RWPE2 (cell line): ENCODE measurements around the gene NGB.

Experiments used
- ATAC-seq: fragments of 200-7000 bp; cut with Tn5 transposase; 3 replicates; pipeline ENCODE4 v1.9.1; 2021; ENCODE audit warnings: low read depth
- DNase-seq: peaks from one replicate; pipeline ENCODE4 v3.0.0-alpha.2; 2020; ENCODE audit warnings: low spot score
- H3K27ac ChIP-seq: fragments of 450-650 bp; 2 replicates; pipeline ENCODE4 v1.5.1; 2017; ENCODE audit warnings: mild to moderate bottlenecking; ENCODE audit not compliant: poor library complexity, severe bottlenecking
- H3K27me3 ChIP-seq: fragments of 250-450 bp; sonication (Bioruptor Pico); 2 replicates; pipeline ENCODE4 v1.5.1; 2021; ENCODE audit warnings: mild to moderate bottlenecking, moderate library complexity; ENCODE audit not compliant: insufficient read depth, poor library complexity, severe bottlenecking
- H3K36me3 ChIP-seq: fragments of 250-450 bp; sonication (Bioruptor Pico); 2 replicates; pipeline ENCODE4 v1.5.1; 2020; ENCODE audit warnings: low read depth, mild to moderate bottlenecking, moderate library complexity
- H3K4me1 ChIP-seq: fragments of 250-450 bp; sonication (Bioruptor Pico); 2 replicates; pipeline ENCODE4 v1.5.1; 2021; ENCODE audit warnings: mild to moderate bottlenecking, moderate library complexity; ENCODE audit not compliant: insufficient read depth, poor library complexity, severe bottlenecking
- H3K4me3 ChIP-seq: fragments of 250-450 bp; sonication (Bioruptor Pico); 2 replicates; pipeline ENCODE4 v1.5.1; 2021; ENCODE audit warnings: mild to moderate bottlenecking, moderate library complexity; ENCODE audit not compliant: severe bottlenecking
- H3K9me3 ChIP-seq: fragments of 250-450 bp; sonication (Bioruptor Pico); 2 replicates; pipeline ENCODE4 v1.5.1; 2021; ENCODE audit warnings: mild to moderate bottlenecking, moderate library complexity; ENCODE audit not compliant: severe bottlenecking
- TF ChIP-seq, protein P1 (sequence below): fragments of 450-650 bp; IDR thresholded peaks from one replicate; pipeline ENCODE4 v1.5.1; 2017; ENCODE audit warnings: mild to moderate bottlenecking, moderate library complexity; ENCODE audit not compliant: poor library complexity, severe bottlenecking

NGB gene

DNA sequence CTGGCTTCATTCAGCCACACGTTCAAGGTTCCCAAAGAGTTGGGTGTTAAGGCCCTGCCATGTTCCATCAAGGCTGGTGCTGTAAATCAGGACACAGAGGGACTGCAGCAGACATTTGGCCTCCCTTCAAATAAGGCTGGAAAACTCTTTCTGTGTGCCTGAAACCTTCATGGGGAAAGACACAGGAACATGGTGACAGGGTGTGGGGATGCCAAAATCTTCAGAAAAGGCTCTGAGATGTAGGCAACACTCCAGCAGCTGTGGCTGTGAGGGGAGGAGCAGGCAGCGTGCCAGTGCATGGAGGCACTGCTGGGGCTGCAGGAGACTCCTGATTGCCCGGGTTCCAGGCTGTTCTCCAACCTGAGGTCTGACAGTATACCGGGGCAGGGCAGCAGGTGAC, 34.7 kb upstream of the NGB start:
- Histone ChIP-seq H3K4me3 (no peak overlapping the region), H3K4me1 (peaks cover 25% of the 10 kb centered on the region), H3K36me3 (peaks cover 9% of the 10 kb centered on the region), H3K27me3 (no peaks in the 10 kb centered on the region), H3K9me3 (no peaks in the 10 kb centered on the region), H3K27ac (no peak overlapping the region)
- ATAC-seq (no peak), DNase-seq (no peak)
- TF ChIP-seq, protein P1, sequence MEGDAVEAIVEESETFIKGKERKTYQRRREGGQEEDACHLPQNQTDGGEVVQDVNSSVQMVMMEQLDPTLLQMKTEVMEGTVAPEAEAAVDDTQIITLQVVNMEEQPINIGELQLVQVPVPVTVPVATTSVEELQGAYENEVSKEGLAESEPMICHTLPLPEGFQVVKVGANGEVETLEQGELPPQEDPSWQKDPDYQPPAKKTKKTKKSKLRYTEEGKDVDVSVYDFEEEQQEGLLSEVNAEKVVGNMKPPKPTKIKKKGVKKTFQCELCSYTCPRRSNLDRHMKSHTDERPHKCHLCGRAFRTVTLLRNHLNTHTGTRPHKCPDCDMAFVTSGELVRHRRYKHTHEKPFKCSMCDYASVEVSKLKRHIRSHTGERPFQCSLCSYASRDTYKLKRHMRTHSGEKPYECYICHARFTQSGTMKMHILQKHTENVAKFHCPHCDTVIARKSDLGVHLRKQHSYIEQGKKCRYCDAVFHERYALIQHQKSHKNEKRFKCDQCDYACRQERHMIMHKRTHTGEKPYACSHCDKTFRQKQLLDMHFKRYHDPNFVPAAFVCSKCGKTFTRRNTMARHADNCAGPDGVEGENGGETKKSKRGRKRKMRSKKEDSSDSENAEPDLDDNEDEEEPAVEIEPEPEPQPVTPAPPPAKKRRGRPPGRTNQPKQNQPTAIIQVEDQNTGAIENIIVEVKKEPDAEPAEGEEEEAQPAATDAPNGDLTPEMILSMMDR = no peak

DNA sequence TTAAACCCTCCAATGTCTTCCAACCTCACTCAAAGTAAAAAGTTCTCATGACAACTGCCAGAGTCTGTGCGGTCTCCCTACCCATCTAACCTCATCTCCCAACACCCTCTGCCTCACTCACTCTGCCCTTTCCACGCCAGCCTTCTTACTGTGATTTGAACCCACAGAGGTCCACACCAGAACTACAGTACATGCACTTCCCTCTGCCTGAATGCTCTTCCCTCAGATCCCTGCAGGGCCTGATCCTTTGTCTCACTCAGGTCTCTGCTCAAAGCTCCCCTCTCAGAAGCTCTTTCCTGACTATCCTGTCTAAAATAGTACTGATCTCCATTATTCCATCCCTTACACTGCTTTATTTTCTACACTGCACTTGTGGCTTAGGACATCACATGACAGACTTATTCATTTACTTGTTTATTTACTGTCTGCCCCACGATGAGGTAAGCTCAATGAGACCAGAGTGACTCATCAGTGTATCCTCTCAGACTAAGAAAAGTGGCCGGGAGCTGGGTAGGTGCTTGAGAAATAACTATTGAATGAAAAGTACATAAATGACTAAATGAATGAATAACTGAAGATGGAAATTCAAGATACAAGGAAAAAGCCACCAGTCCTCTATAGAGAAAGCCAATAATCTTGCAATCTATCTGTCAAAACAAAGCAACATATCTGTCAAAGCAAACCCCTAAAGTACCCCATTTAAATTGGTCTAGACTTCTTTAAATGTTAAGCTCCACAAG, 32.6 kb upstream of the NGB start:
- Histone ChIP-seq H3K4me1 (peaks cover 25% of the 10 kb centered on the region), H3K27ac (peak overlapping the region; percentile 66), H3K27me3 (no peaks in the 10 kb centered on the region), H3K36me3 (peaks cover 14% of the 10 kb centered on the region), H3K9me3 (no peaks in the 10 kb centered on the region), H3K4me3 (no peak overlapping the region)
- TF ChIP-seq, protein P1 = no peak
- DNase-seq = no peak
- peak; percentile 96 for ATAC-seq

DNA sequence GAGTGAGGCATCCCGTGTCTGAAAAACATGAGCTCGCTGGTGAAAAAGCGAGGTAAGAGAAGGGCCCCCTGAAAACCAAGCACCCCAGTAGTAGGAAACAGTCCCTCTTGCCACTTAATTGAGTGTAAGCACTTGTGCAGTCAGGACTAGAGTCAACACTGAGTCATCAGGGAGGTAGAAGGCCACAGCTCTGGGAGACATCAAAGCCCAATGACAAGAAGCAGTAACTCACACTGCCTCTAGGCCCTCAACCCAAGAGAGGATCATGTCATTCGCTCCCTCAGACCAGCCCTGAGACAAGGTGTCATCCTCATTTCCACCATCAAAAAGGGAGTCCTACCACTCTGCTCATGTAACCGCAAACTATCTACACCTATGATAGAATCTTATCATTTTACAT, 31.9 kb upstream of the NGB start:
- peaks cover 14% of the 10 kb centered on the region for H3K36me3 ChIP-seq
- DNase-seq (no peak), ATAC-seq (peak; percentile 51)
- H3K4me1 ChIP-seq = peaks cover 25% of the 10 kb centered on the region
- peak overlapping the region; percentile 66 for H3K27ac ChIP-seq
- TF ChIP-seq, protein P1 = no peak
- no peak overlapping the region for H3K4me3 ChIP-seq
- H3K27me3 ChIP-seq = no peaks in the 10 kb centered on the region
- no peaks in the 10 kb centered on the region for H3K9me3 ChIP-seq

DNA sequence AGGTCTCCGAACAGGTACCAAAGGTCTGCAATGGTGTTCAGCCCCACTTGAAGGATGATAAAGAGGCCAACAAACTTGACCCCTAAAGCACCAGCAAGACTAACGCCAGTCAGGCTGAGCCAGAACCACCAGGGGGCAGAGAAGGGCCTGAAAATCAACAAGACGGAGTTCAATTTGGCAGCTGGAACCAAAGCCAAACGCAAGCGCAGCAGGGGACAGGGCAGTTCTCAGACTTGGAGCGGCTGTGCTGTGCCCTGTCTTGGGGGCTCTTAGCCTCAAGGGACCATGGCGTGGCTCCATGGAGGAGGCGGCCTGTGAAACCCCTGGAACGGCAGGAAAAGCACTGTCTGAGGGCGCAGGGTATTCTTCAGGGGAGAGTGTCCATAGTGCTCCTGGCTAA, 30.1 kb upstream of the NGB start:
- no peaks in the 10 kb centered on the region for H3K27me3 ChIP-seq
- H3K4me3 ChIP-seq = no peak overlapping the region
- no peaks in the 10 kb centered on the region for H3K9me3 ChIP-seq
- peak; percentile 20; the same call in 1 of the 3 replicates for ATAC-seq
- no peak for DNase-seq
- TF ChIP-seq, protein P1 = peak; percentile 89
- H3K4me1 ChIP-seq = peaks cover 19% of the 10 kb centered on the region
- H3K36me3 ChIP-seq = peaks cover 18% of the 10 kb centered on the region
- H3K27ac ChIP-seq = no peak overlapping the region

DNA sequence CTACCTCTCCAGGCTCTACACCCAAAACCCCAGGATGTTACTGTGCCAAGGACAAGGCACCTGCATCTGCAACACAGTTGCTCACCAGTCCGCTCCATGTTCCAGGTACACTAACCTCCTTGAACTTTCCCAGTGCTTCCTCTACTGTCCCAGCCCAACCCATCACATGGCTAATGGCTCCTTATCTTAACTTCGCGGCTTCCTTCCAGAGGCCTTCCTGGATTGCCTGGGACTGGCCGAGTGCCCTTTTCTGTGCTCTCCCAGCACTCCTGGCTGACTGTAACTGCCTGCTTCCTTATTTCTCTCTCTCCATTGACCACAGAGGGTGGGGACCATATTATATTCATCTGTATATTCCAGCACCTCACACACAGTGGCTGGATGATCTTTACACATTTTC, 28.8 kb upstream of the NGB start:
- no peaks in the 10 kb centered on the region for H3K9me3 ChIP-seq
- TF ChIP-seq, protein P1 = no peak
- H3K27me3 ChIP-seq = no peaks in the 10 kb centered on the region
- H3K4me1 ChIP-seq = peaks cover 19% of the 10 kb centered on the region
- DNase-seq (no peak), ATAC-seq (no peak)
- H3K36me3 ChIP-seq = peaks cover 18% of the 10 kb centered on the region
- no peak overlapping the region for H3K4me3 ChIP-seq
- H3K27ac ChIP-seq = no peak overlapping the region
